Pulmonary artery endothelial cell (primary cell): ENCODE results near the gene MGLL. TPM values are rescaled to one million over a fixed set of nuclear protein-coding genes. Genes with fewer than 3 reads are reported as not detected.

Experiments used
- DNase-seq: peaks from one replicate; pipeline ENCODE4 v3.0.0-alpha.2; 2011; ENCODE audit warnings: low read depth, low spot score
- total RNA-seq: library from RNA; depleted of rRNA; stranded (reverse); fragments of >200 nt; gene quantifications from 2 replicates; pipeline ENCODE4 v1.2.3, GENCODE V29; 2014

MGLL gene
- total RNA-seq, 1 donor from 2014 or later, result 82.6 TPM

GRCh38 chr3:127835993-127836882, 13.9 kb upstream of the MGLL start:
- DNase-seq, result no peak

GRCh38 chr3:127834771-127835170, 12.5 kb upstream of the MGLL start:
- no peak for DNase-seq

- DNase-seq, result no peak
Measured at GRCh38 chr3:127833281-127834032, 11.1 kb upstream of the MGLL start.

- DNase-seq, result no peak
Measured at GRCh38 chr3:127831723-127832172, 9.4 kb upstream of the MGLL start.

- no peak for DNase-seq
Measured at GRCh38 chr3:127829537-127829936, 7.2 kb upstream of the MGLL start.

GRCh38 chr3:127827808-127828207, 5.5 kb upstream of the MGLL start:
- no peak for DNase-seq

GRCh38 chr3:127825756-127826155, 3.4 kb upstream of the MGLL start:
- no peak for DNase-seq

GRCh38 chr3:127824151-127824825, 2.0 kb upstream of the MGLL start:
- no peak for DNase-seq

GRCh38 chr3:127823426-127823857, 1.1 kb upstream of the MGLL start:
- DNase-seq, result no peak

GRCh38 chr3:127822682-127823425, 539 bp upstream of the MGLL start:
- no peak for DNase-seq

GRCh38 chr3:127821394-127821793, 921 bp downstream of the MGLL start:
- DNase-seq, result no peak

- DNase-seq, result no peak
Measured at GRCh38 chr3:127820826-127821313, 1.4 kb downstream of the MGLL start.

GRCh38 chr3:127820221-127820825, 2.0 kb downstream of the MGLL start:
- no peak for DNase-seq

GRCh38 chr3:127819656-127820055, 2.7 kb downstream of the MGLL start:
- no peak for DNase-seq

GRCh38 chr3:127819086-127819485, 3.2 kb downstream of the MGLL start:
- no peak for DNase-seq

GRCh38 chr3:127817406-127817841, 4.9 kb downstream of the MGLL start:
- DNase-seq, result no peak

GRCh38 chr3:127816783-127817405, 5.4 kb downstream of the MGLL start:
- DNase-seq, result no peak

GRCh38 chr3:127815641-127816605, 6.4 kb downstream of the MGLL start:
- DNase-seq, result no peak

- no peak for DNase-seq
Measured at GRCh38 chr3:127815001-127815400, 7.3 kb downstream of the MGLL start.
